ENCODE results near the gene IGFN1.

IGFN1 gene

DNA sequence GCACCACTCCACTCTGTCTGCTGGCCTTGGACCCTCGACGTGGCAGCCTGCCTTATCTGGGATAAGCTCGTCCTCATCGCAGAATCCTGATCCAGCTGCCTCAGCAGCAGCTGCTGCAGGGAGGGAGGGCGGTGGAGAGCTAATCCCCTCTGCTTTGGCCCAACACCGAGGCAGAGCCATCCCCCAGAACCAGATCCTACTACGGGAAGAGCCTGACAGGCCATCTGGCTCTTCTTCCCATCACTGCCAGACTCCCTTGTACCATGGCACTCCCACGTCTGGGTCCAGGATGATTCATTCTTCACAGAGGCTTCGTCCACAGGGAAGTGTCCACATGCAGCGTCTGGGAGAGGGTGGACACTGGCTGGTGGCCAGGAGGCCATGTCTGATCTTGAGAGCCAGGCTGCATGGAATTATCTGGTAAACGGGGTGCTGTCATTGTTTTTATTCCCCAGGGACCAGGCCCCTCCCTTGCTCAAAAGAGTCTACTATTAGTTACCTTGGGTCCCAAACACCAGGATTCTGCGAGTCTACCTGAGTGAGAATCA lies 78.1 kb downstream of the IGFN1 start:
- no peak for DNase-seq

DNA sequence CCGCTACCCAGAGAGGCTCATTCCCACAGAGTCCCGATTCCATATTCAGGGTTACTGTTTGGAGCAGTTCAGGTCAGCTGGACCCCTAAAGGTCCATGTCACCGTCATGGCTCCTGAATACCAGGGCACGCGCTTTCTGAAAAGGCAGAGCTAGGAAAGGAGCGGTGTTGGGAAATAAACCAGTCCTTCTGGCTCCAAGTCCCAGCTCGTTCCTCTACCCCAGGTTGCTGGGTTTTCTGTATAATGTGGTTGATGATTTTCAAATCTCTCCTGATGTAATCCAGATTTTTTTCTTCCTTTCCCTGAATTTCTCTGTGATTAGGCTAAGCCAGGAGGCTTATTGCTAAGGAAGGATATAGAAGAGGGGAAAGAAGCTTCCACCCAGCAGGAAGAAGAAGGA lies 78.7 kb downstream of the IGFN1 start:
- DNase-seq: no peak

DNA sequence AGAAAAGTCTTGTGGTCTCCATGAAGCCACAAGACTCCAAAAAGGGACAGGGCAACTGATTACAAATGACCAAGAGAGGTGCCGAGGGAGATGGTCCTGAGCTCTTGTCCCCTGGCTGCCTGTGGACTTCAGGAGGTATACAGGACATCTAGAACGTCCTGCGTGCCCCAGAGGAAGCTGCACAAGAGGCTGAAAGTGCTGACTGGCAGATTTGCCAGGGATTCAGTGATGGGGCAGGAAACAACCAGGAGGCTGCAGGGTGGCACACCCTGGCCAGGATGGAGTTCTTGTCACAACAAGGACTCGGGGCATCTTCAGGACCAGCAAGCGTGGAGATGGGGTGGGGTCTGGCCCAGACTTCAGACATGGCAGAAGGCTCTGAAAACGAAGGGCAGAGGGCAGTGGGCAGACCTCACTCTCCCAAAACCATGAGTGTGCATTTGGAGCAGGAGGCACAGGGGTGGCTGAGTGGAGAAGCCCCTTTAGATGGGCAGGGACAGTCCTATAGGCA lies 79.3 kb downstream of the IGFN1 start:
- no peak for DNase-seq

DNA sequence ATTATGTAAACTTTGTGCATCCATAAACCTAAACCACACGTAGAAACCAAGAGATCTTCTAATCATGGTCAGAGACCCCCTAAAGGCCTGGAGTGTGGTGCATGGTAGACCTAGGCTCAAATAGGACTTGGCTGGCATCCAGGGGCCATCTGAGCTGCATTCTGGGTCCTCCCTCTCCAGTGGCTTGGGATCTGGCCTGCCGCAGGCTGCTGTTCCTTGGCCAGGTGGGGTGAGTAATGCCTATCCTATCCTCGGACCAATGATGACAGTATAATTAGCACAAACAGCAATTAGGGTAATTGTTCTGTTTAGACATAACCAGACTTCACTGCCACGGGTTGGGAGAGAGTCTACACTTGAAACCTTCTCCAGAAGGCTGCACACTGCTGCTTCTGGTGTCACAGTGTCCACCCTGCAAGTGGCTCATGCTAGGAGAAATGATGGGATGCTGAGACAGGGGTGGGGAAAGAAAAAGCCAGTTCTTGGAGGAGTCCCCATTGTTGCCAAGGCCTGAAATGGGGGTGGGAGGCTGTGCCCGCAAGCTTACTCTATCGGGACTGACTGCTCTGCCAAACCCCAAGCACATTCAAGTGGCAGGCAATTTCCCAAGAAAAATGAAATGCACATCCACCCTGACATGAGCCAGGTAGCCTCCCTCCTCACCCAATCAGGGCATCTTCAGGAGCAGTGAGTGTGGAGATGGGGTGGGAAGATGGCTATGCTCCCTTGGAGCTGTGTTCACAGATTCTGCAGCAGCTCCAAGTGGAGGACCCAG lies 80.2 kb downstream of the IGFN1 start:
- no peak for DNase-seq

DNA sequence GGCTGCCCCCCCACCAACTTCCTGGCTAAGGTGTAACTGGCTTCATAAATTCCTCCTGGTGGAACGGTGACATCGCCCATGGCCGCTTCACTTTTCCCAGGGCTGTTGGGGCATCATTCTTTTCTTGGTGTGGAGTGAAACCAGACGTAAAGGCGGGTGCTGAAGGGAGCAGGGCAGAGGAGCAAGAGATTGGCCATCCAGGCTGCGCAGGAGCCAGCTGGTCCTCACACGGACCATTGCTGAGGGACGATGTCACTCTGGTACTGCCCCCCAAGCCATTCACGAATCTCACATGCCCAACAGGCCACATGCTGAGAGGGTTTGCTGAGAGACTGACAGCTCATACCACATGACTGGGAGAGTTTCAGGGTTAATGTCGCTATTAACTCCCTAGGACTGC lies 82.2 kb downstream of the IGFN1 start:
- no peak for DNase-seq

DNA sequence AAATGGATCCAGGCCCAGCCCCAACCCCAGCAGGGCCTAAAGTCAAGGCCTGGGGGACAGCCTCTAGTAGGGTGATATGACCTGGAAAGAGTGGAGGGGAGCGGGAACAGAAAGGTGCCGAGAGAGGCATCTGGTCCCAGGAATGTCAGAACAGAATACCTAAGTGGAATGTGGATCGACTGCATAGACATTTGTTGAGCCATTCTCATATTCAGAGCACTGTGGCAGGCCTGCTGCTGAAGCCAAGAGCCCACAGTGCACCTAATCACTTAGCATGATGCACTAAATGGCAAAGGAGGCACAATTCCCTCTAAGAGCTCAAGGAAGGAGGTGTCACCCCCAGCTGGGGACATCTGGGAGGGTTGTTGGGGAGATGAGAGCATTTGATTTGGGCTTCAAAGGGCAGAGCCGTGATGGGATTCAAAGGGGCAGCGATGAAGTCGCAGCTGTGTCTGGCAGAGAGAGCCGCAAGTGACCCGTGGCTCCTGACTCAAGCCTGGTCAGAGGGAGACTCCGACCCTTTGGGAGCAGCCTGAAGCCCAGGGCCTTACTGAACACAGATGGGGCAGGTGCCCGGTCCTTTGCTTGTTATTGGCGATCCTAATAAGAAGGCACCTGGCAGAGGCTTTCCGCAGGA lies 84.1 kb downstream of the IGFN1 start:
- no peak for DNase-seq

DNA sequence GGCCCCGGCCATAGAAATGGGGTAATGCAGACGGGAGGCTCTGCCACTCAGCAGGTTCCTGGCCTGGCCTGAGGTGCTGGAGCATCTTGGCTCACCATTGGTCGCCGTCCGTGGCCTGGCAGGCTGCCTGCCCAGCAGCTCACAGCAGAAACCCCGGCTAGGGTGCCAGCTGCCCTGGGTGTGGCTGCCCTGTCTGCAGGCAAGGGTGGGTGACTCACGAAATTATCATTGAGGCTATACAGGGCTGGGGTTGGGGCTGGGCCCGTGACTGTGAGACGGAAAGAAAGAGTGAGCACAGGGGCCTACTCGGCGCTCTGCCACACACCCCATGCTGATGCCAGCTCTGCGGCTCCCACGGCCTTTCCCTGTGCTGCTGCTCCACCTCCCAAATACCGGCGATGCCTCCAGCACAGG lies 84.6 kb downstream of the IGFN1 start:
- DNase-seq: no peak

DNA sequence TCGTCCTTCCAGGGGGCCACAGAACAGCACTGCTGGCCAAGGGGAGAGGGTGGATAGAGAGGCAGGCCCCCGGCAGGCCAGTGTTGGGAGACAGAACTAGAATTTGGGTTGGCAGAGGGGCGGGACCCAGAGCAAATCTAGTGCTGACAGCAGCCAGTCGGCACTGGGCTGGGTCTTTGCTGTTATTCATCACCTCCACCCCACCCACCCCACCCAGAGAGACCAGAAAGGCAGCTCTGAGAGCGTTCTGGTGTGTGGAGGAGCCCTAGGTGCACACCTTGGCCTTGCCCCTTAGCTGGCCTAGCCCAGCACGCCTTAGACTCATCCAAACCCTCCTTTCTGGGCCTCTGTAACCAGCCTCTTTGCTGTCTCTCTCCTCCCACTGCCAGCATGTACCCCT lies 86.3 kb downstream of the IGFN1 start:
- no peak for DNase-seq

DNA sequence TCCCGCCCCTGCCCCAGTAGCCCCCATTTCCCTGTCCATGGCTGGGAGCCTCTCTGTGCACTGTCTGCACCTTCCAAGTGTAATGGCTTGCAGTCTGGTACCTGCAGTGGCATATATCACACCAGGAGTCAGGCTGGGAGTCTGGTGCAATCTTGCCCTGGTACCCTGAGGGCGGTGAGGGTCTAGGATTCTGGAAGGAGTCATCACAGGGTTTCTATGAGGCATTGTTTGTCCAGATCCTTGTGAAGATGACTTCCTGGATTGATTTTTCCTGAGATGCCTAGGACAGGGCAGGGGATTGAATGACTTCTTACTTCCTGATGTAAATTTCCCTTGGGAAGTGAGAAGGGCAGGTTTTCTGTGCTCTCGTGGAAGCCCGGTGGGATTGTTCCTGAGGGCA lies 86.8 kb downstream of the IGFN1 start:
- DNase-seq: no peak

Data from NCI-H1048 (cell line).